Endodermal cell (in vitro differentiated cells): ENCODE results near the gene ARHGEF11. TPM values are rescaled to one million over a fixed set of nuclear protein-coding genes. Genes with fewer than 3 reads are reported as not detected.

Experiments used
- DNase-seq: peaks from one replicate; pipeline ENCODE4 v3.0.0-alpha.2; 2017
- H3K27ac ChIP-seq: 2 replicates; pipeline ENCODE4 v1.5.1; 2013; ENCODE audit warnings: mild to moderate bottlenecking, low read depth, low read length, moderate library complexity
- H3K27me3 ChIP-seq: 2 replicates; pipeline ENCODE4 v1.6.1; 2013; ENCODE audit warnings: mild to moderate bottlenecking, low read length, moderate library complexity; ENCODE audit not compliant: insufficient read depth, control insufficient read depth, poor library complexity, severe bottlenecking
- H3K36me3 ChIP-seq: 2 replicates; pipeline ENCODE4 v1.7.0; 2013; ENCODE audit warnings: mild to moderate bottlenecking, low read length, moderate library complexity; ENCODE audit not compliant: control insufficient read depth, insufficient read depth
- H3K4me1 ChIP-seq: one replicate; pipeline ENCODE4 v1.7.0; 2013; ENCODE audit warnings: low read length; ENCODE audit not compliant: control insufficient read depth, insufficient read depth
- H3K4me3 ChIP-seq: 2 replicates; pipeline ENCODE4 v1.5.1; 2013; ENCODE audit warnings: mild to moderate bottlenecking, low read length, moderate library complexity
- H3K9ac ChIP-seq: 2 replicates; pipeline ENCODE4 v1.6.1; 2013; ENCODE audit warnings: mild to moderate bottlenecking, low read length, moderate library complexity; ENCODE audit not compliant: poor library complexity, severe bottlenecking; ENCODE audit errors: extremely low read depth
- H3K9me3 ChIP-seq: 2 replicates; pipeline ENCODE4 v1.6.1; 2013; ENCODE audit warnings: mild to moderate bottlenecking, low read length, moderate library complexity; ENCODE audit not compliant: control insufficient read depth
- H3K27ac Mint-ChIP-seq: 2 replicates; pipeline ENCODE4 v1.8.0; 2020; ENCODE audit warnings: mixed read lengths
- H3K27me3 Mint-ChIP-seq: 2 replicates; pipeline ENCODE4 v1.8.0; 2021; ENCODE audit warnings: mild to moderate bottlenecking, mixed read lengths; ENCODE audit not compliant: insufficient read depth
- H3K36me3 Mint-ChIP-seq: 2 replicates; pipeline ENCODE4 v1.8.0; 2020; ENCODE audit warnings: low read depth, mixed read lengths
- H3K4me1 Mint-ChIP-seq: 2 replicates; pipeline ENCODE4 v1.8.0; 2020; ENCODE audit warnings: mixed read lengths
- H3K4me3 Mint-ChIP-seq: 2 replicates; pipeline ENCODE4 v1.8.0; 2020; ENCODE audit warnings: mild to moderate bottlenecking, moderate library complexity, mixed read lengths
- H3K9me3 Mint-ChIP-seq: 2 replicates; pipeline ENCODE4 v1.8.0; 2020; ENCODE audit warnings: mild to moderate bottlenecking, mixed read lengths
- CTCF ChIP-seq: fragments of 200-600 bp; sonication (generic); conservative IDR thresholded peaks from 2 replicates; pipeline ENCODE4 v1.5.0; 2021; ENCODE audit warnings: antibody characterized with exemption, mild to moderate bottlenecking
- WGBS, 2 experiments: methylation state at CpG; one replicate each; pipeline versions ENCODE4 v1.1.5 to v1.1.7; 2013; ENCODE audit warnings: missing lambda C conversion rate in 2 of 2, mixed read lengths in 1 of 2; ENCODE audit not compliant: insufficient coverage in 1 of 2, insufficient read length in 1 of 2; 5-methylcytosine and 5-hydroxymethylcytosine counted together
- total RNA-seq, 2 donors: library from RNA; stranded (reverse); fragmentation: NEBNext Ultra II Directional in 1 of 2; extraction: Animal tissue kit (Norgen Biotek cat#: 25700) in 1 of 2; gene quantifications; 2 replicates in 1 of 2; 3 replicates in 1 of 2; pipeline ENCODE4 v1.2.1, GENCODE V29; 2021

Gene ARHGEF11
- total RNA-seq, 2 donors from 2014 or later: 54.2 to 56.5 TPM

GRCh38 chr1:157092831-157093230 lies 47.3 kb upstream of the ARHGEF11 start:
- Histone ChIP-seq H3K36me3 (no peaks in the 10 kb centered on the region), H3K4me1 (no peaks in the 10 kb centered on the region), H3K9ac (no peak overlapping the region), H3K9me3 (no peaks in the 10 kb centered on the region), H3K27ac (no peak overlapping the region), H3K27me3 (no peaks in the 10 kb centered on the region), H3K4me3 (no peak overlapping the region)
- WGBS, 2 experiments: 91 to 100% methylated on average over 2 to 8 of the region's 8 CpGs
- no peaks in the 10 kb centered on the region for H3K9me3 Mint-ChIP-seq
- TF ChIP-seq CTCF: no peak
- no peaks in the 10 kb centered on the region for H3K36me3 Mint-ChIP-seq
- no peak for DNase-seq
- peaks cover 10% of the 10 kb centered on the region for H3K4me1 Mint-ChIP-seq
- no peak overlapping the region for H3K4me3 Mint-ChIP-seq
- peaks cover 1% of the 10 kb centered on the region for H3K27me3 Mint-ChIP-seq
- H3K27ac Mint-ChIP-seq: no peak overlapping the region

GRCh38 chr1:157091668-157092273 lies 46.2 kb upstream of the ARHGEF11 start:
- H3K4me1 Mint-ChIP-seq: peaks cover 6% of the 10 kb centered on the region

GRCh38 chr1:157091186-157091585 lies 45.6 kb upstream of the ARHGEF11 start:
- H3K4me1 Mint-ChIP-seq: peaks cover 9% of the 10 kb centered on the region
- no peak for TF ChIP-seq CTCF
- H3K4me3 Mint-ChIP-seq: no peak overlapping the region
- no peak for DNase-seq
- H3K9me3 Mint-ChIP-seq: no peaks in the 10 kb centered on the region
- Histone ChIP-seq H3K4me1 (no peaks in the 10 kb centered on the region), H3K9ac (no peak overlapping the region), H3K4me3 (no peak overlapping the region), H3K27me3 (no peaks in the 10 kb centered on the region), H3K36me3 (no peaks in the 10 kb centered on the region), H3K27ac (no peak overlapping the region), H3K9me3 (no peaks in the 10 kb centered on the region)
- WGBS, 2 experiments: 93 to 95% methylated on average over 4 of the region's 4 CpGs
- no peaks in the 10 kb centered on the region for H3K27me3 Mint-ChIP-seq
- no peaks in the 10 kb centered on the region for H3K36me3 Mint-ChIP-seq
- H3K27ac Mint-ChIP-seq: no peak overlapping the region

More at GRCh38 chr1:157091668-157092273, 46.2 kb upstream of the ARHGEF11 start:
- H3K9ac ChIP-seq: no peak overlapping the region
- TF ChIP-seq CTCF: no peak
- no peaks in the 10 kb centered on the region for H3K4me1 ChIP-seq
- H3K36me3 Mint-ChIP-seq: no peaks in the 10 kb centered on the region
- H3K4me3 Mint-ChIP-seq: no peak overlapping the region
- WGBS, 2 experiments: 60 to 92% methylated on average over 1 to 4 of the region's 4 CpGs
- no peaks in the 10 kb centered on the region for H3K9me3 Mint-ChIP-seq
- no peak overlapping the region for H3K27ac Mint-ChIP-seq
- no peak overlapping the region for H3K27ac ChIP-seq
- no peaks in the 10 kb centered on the region for H3K27me3 ChIP-seq
- no peaks in the 10 kb centered on the region for H3K9me3 ChIP-seq
- H3K36me3 ChIP-seq: no peaks in the 10 kb centered on the region
- peaks cover under 1% of the 10 kb centered on the region for H3K27me3 Mint-ChIP-seq
- H3K4me3 ChIP-seq: no peak overlapping the region
- DNase-seq: no peak
